Rectal smooth muscle tissue (tissue), 1 donor: ENCODE results near the gene ATL2.

Experiments used
- H3K27ac ChIP-seq: one replicate; pipeline ENCODE4 v1.7.0; 2013; ENCODE audit warnings: low read depth, low read length, inconsistent platforms
- H3K27me3 ChIP-seq: one replicate; pipeline ENCODE4 v1.7.0; 2013; ENCODE audit warnings: low read length; ENCODE audit not compliant: control insufficient read depth, insufficient read depth
- H3K36me3 ChIP-seq: one replicate; pipeline ENCODE4 v1.7.0; 2013; ENCODE audit warnings: low read length; ENCODE audit not compliant: control insufficient read depth, insufficient read depth
- H3K4me1 ChIP-seq: one replicate; pipeline ENCODE4 v1.7.0; 2013; ENCODE audit warnings: low read length; ENCODE audit not compliant: control insufficient read depth, insufficient read depth
- H3K4me3 ChIP-seq: one replicate; pipeline ENCODE4 v1.7.0; 2013; ENCODE audit warnings: low read length
- H3K9ac ChIP-seq: one replicate; pipeline ENCODE4 v1.7.0; 2013; ENCODE audit warnings: low read length

Gene ATL2

GRCh38 chr2:38409156-38410102 is 32.4 kb upstream of the ATL2 start:
- H3K27ac ChIP-seq = peak overlapping the region; percentile 75
- H3K36me3 ChIP-seq = no peaks in the 10 kb centered on the region
- H3K27me3 ChIP-seq = no peaks in the 10 kb centered on the region
- H3K9ac ChIP-seq = no peak overlapping the region
- H3K4me1 ChIP-seq = peaks cover 3% of the 10 kb centered on the region
- peak overlapping the region; percentile 4 for H3K4me3 ChIP-seq

- H3K9ac ChIP-seq = no peak overlapping the region
- H3K36me3 ChIP-seq = no peaks in the 10 kb centered on the region
- H3K4me1 ChIP-seq = peaks cover 3% of the 10 kb centered on the region
- no peak overlapping the region for H3K4me3 ChIP-seq
- H3K27ac ChIP-seq = peak overlapping the region; percentile 52
- no peaks in the 10 kb centered on the region for H3K27me3 ChIP-seq
Observed at GRCh38 chr2:38407111-38407682, 30.1 kb upstream of the ATL2 start.

- Histone ChIP-seq H3K4me1 (peaks cover 3% of the 10 kb centered on the region), H3K36me3 (no peaks in the 10 kb centered on the region), H3K27me3 (no peaks in the 10 kb centered on the region), H3K9ac (no peak overlapping the region), H3K4me3 (no peak overlapping the region), H3K27ac (peak overlapping the region; percentile 52)
Observed at GRCh38 chr2:38406597-38407110, 29.6 kb upstream of the ATL2 start.

DNA sequence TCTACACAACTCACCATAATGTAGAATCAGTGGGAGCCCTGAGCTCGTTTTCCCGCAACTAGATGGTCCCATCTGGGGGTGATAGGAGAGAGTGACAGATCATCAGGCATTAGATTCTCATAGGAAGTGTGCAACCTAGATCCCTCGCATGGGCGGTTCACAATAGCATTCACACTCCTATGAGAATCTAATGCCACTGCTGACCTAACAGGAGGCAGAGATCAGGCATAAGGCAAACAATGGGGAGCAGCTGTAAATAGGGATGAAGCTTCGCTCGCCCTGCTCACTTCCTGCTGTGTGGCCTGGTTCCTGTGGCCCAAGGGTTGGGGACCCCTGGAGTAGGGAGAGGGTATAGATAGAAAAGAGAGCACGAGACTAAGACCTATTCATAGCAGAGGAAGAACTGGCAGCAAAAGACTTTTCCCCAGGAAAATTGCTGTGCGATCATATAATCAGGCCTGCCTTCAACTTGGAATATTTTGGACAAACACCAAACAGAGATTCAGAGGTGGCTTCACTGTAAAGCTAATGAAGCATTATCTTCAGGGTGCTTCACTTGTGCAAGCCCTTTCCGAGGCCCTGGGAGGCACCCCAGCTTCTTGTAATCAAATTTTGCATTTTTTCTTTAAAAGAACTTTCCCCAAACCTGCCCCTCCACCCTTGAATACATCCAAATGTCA is 29.0 kb upstream of the ATL2 start:
- H3K27me3 ChIP-seq = no peaks in the 10 kb centered on the region
- H3K9ac ChIP-seq = no peak overlapping the region
- H3K4me1 ChIP-seq = peaks cover 3% of the 10 kb centered on the region
- H3K4me3 ChIP-seq = no peak overlapping the region
- H3K27ac ChIP-seq = peak overlapping the region; percentile 20
- no peaks in the 10 kb centered on the region for H3K36me3 ChIP-seq

DNA sequence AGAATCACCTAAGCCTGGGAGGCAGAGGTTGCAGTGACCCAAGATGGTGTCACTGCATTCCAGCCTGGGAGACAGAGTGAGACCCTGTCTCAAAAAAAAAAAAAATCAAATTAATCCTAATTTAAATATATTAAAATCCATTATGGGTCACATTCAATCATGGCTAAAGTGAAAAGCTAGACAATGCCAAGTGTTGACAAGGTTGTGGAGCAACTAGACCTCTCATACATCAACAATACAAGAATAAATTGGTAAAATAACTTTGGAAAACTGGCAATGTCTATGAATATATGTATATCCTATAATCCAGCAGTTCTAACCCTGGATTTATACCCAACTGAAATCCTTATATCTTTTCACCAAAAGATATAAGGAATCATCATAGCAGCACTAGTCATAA is 23.4 kb upstream of the ATL2 start:
- Histone ChIP-seq H3K36me3 (no peaks in the 10 kb centered on the region), H3K9ac (no peak overlapping the region), H3K4me3 (no peak overlapping the region), H3K27ac (no peak overlapping the region), H3K4me1 (no peaks in the 10 kb centered on the region), H3K27me3 (no peaks in the 10 kb centered on the region)

DNA sequence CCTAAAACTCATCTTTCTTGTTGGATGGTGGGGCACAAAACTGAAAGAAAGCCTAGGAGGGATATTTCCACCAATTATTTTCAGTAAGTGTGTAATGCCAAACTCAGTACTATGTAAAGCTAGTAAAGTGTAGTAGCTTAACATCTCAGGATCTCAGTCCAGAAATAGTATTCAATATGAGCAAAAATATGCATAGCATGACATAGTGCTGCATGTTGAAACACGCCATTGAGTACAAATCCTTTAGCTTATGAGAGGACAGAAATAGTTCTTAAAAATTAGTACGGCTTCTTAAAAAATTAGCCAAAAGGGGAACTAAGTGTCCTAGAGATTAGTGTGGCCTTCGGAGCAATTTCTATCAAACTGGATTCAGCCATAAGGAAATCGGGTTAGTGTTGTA is 21.7 kb upstream of the ATL2 start:
- no peak overlapping the region for H3K27ac ChIP-seq
- no peak overlapping the region for H3K9ac ChIP-seq
- H3K27me3 ChIP-seq = no peaks in the 10 kb centered on the region
- H3K4me1 ChIP-seq = no peaks in the 10 kb centered on the region
- no peaks in the 10 kb centered on the region for H3K36me3 ChIP-seq
- H3K4me3 ChIP-seq = no peak overlapping the region

DNA sequence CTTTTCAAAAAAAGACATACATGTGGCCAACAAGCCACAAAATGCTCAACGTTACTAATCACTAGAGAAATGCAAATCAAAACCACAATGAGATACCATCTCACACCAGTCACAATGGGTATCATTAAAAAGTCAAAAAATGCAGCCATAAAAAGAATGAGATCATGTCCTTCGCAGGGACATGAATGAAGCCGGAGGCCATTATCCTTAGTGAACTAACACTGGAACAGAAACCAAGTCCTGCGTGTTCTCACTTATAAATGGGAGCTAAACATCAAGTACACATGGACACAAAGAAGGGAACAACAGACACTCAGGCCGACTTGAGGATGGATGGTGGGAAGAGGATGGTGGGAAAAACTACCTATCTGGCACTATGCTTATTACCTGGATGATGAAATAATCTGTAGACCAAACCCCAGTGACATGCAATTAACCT is 17.8 kb upstream of the ATL2 start:
- Histone ChIP-seq H3K27ac (no peak overlapping the region), H3K4me1 (no peaks in the 10 kb centered on the region), H3K36me3 (no peaks in the 10 kb centered on the region), H3K27me3 (no peaks in the 10 kb centered on the region), H3K9ac (no peak overlapping the region), H3K4me3 (no peak overlapping the region)

DNA sequence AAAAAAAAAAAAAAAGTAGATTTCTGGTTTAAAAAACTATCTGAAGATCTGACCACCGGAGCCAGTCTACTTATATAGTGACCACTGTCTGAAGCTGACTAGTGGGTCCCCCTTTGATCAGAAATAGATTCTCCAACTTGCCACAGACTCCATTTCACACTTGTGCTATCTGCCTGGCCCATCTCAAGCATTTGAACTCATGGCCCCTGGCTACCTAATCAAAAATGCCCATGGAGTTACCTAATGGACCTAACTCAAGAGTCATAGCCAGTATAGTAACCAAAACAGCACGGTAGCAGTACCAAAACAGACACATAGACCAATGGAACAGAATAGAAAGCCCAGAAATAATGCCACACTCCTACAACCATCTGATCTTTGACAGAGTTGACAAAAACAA is 17.0 kb upstream of the ATL2 start:
- no peak overlapping the region for H3K9ac ChIP-seq
- no peaks in the 10 kb centered on the region for H3K4me1 ChIP-seq
- H3K36me3 ChIP-seq = no peaks in the 10 kb centered on the region
- H3K4me3 ChIP-seq = no peak overlapping the region
- H3K27ac ChIP-seq = no peak overlapping the region
- H3K27me3 ChIP-seq = no peaks in the 10 kb centered on the region

GRCh38 chr2:38390947-38391346 is 13.9 kb upstream of the ATL2 start:
- Histone ChIP-seq H3K9ac (no peak overlapping the region), H3K27me3 (no peaks in the 10 kb centered on the region), H3K4me1 (no peaks in the 10 kb centered on the region), H3K27ac (no peak overlapping the region), H3K36me3 (no peaks in the 10 kb centered on the region), H3K4me3 (no peak overlapping the region)

DNA sequence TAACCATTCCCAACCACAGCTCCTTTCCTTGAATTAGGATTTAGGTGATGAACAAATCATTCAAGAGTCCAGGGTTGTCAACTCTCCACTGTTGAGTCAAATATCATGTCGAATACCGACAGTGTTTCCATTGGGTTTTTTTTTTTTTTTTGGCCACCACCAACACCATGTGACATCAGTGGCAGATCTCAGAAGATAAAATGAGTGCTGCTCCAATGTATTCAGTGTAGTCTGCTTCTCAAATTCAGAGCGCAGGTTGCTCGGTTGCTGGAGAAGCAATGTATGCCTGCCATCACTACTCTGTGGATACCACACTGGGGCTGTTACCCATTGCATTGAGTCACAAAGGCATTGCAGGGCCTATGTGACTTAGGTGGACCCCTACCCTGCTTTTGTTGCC is 10.8 kb upstream of the ATL2 start:
- Histone ChIP-seq H3K27me3 (no peaks in the 10 kb centered on the region), H3K4me1 (no peaks in the 10 kb centered on the region), H3K27ac (no peak overlapping the region), H3K9ac (no peak overlapping the region), H3K36me3 (no peaks in the 10 kb centered on the region), H3K4me3 (no peak overlapping the region)

GRCh38 chr2:38386821-38387220 is 9.7 kb upstream of the ATL2 start:
- H3K36me3 ChIP-seq = no peaks in the 10 kb centered on the region
- H3K9ac ChIP-seq = no peak overlapping the region
- no peaks in the 10 kb centered on the region for H3K27me3 ChIP-seq
- H3K4me1 ChIP-seq = no peaks in the 10 kb centered on the region
- no peak overlapping the region for H3K27ac ChIP-seq
- no peak overlapping the region for H3K4me3 ChIP-seq

DNA sequence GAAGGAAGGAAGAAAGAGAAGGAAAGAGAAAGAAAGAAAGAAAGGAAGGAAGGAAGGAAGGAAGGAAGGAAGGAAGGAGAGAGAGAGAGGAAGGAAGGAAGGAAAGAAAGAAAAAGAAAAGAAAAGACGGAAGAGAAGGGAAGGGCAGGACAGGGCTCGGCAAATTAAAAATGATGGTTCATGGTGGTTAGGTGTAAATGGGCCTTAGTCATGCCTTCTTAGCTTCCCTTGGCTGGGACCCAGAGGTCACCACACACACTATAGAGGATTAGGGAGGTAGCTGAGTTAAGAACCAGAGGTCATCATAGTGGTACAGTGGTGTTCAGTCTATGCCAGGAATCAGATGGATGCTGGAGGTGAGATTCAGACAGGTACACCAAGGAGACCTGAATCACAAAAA is 9.3 kb upstream of the ATL2 start:
- Histone ChIP-seq H3K27ac (no peak overlapping the region), H3K4me3 (no peak overlapping the region), H3K36me3 (no peaks in the 10 kb centered on the region), H3K27me3 (no peaks in the 10 kb centered on the region), H3K4me1 (no peaks in the 10 kb centered on the region), H3K9ac (no peak overlapping the region)
